SH-SY5Y (cell line): ENCODE measurements around the gene CEMIP.

Experiments used
- GATA2 ChIP-seq: IDR thresholded peaks from 2 replicates; pipeline ENCODE4 v1.6.1; 2011; ENCODE audit warnings: mild to moderate bottlenecking, low read depth, low read length
- GATA3 ChIP-seq: IDR thresholded peaks from 2 replicates; pipeline ENCODE4 v1.6.1; 2011; ENCODE audit warnings: low read depth, mild to moderate bottlenecking, low read length, moderate library complexity

- TF ChIP-seq GATA3, result no peak
- TF ChIP-seq GATA2, result no peak
Observed at GRCh38 chr15:80774486-80774885, 4.7 kb upstream of the CEMIP start.
